Upper lobe of left lung (tissue), 6 donors: ENCODE results near the gene TMEM150B. TPM values are rescaled to one million over a fixed set of nuclear protein-coding genes. Genes with fewer than 3 reads are reported as not detected.

ENCODE experiments used
- ATAC-seq, 2 donors: fragments of 200-7000 bp; cut with Tn5 transposase; one replicate each; pipeline ENCODE4 v1.9.1; 2022; ENCODE audit warnings: mild to moderate bottlenecking in 2 of 2, moderate library complexity in 2 of 2; ENCODE audit not compliant: low FRiP score in 2 of 2
- DNase-seq, 2 donors: peaks; one replicate each; pipeline ENCODE4 v3.0.0-alpha.2; 2019 to 2020
- H3K27ac ChIP-seq, 4 donors: fragments of 200-600 bp; sonication (generic); one replicate each; pipeline ENCODE4 v1.5.1; 2016 to 2019
- H3K27me3 ChIP-seq, 4 donors: fragments of 200-600 bp; sonication (generic); one replicate each; pipeline ENCODE4 v1.5.1; 2017 to 2019
- H3K36me3 ChIP-seq, 4 donors: fragments of 200-600 bp; sonication (generic); one replicate each; pipeline ENCODE4 v1.5.1; 2016 to 2019
- H3K4me1 ChIP-seq, 4 donors: fragments of 200-600 bp; sonication (generic); one replicate each; pipeline ENCODE4 v1.5.1; 2018 to 2019
- H3K4me3 ChIP-seq, 4 donors: fragments of 200-600 bp; sonication (generic); one replicate each; pipeline ENCODE4 v1.5.1; 2017 to 2019; ENCODE audit warnings: mild to moderate bottlenecking in 2 of 4, moderate library complexity in 1 of 4
- H3K9me3 ChIP-seq, 4 donors: fragments of 200-600 bp; sonication (generic); one replicate each; pipeline ENCODE4 v1.5.1; 2018 to 2019
- EP300 ChIP-seq, 4 donors: sonication (generic); formaldehyde crosslinking; IDR thresholded peaks; one replicate each; pipeline ENCODE4 v1.5.1; 2017; ENCODE audit warnings: antibody characterized with exemption in 4 of 4, control low read depth in 2 of 4
- POLR2A ChIP-seq, 4 donors: fragments of 450-650 bp; IDR thresholded peaks; one replicate each; pipeline ENCODE4 v1.5.1; 2016 to 2017; ENCODE audit warnings: antibody characterized with exemption in 4 of 4, mild to moderate bottlenecking in 2 of 4
- POLR2AphosphoS5 ChIP-seq, 2 donors: sonication (generic); formaldehyde crosslinking; IDR thresholded peaks; one replicate each; pipeline ENCODE4 v1.5.1; 2017; ENCODE audit warnings: antibody characterized with exemption in 2 of 2
- WGBS, 2 donors: methylation state at CpG; one replicate each; pipeline ENCODE4 v1.1.5; 2017 to 2018; 5-methylcytosine and 5-hydroxymethylcytosine counted together
- total RNA-seq, 6 donors: library from RNA; depleted of rRNA in 4 of 6; stranded (reverse); fragments of >200 nt in 4 of 6; gene quantifications; one replicate each; pipeline versions ENCODE4 v1.1.0 to v1.2.1, GENCODE V29; 2016 to 2021
- TF ChIP-seq, protein P1 (sequence below), 6 experiments: fragments of 450-650 bp in 4 of 6; fragments of 200-600 bp in 2 of 6; sonication (generic) in 2 of 6; IDR thresholded peaks; one replicate each; pipeline ENCODE4 v1.5.1; 2016 to 2019; ENCODE audit warnings: antibody characterized with exemption in 6 of 6
- donor health status: DM: no; HTN: no; CAD: no; lungs with moderate emphysema.
- donor health status: DM: no; HTN: yes; CAD: no; lungs with severe emphysema.

TMEM150B gene
- total RNA-seq, 6 donors from 2014 or later = 8.2 to 67.7 (median 29.7) TPM

DNA sequence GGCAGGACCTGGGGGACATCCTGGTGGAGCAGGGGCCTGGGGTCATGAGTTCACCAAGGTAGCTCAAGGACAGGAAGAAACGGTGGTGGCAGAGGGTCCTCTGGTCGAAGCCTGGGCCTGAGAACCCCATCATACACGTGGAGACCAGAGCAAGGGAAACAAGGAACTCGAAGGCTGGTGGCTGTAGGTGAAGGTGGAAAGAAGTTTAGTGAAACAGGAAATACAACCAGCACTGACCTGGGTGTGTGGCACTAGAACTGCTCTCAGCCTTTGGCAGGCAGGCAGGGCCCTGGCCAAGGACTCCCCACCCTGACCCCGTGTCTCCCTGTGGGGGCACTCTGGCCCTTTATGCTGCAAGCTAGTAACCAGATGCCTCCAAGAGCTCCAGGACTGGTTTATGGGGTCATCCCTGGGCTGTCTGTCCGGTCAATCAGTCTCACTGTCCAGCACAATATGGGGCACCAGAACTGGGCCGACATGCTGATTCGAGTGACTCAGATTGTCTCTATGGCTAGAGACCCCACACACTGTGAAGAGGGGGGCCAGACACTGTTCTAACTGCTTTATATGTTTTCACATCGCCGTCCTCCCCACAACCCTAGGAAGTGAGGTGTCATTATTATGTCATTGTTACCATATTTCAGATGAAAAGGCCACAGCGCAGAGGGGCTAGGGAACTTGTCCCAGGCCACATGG lies 25.6 kb upstream of the TMEM150B start:
- WGBS, 2 donors = 64 to 67% methylated on average over 10 to 11 of the region's 11 CpGs
- no peak for DNase-seq

DNA sequence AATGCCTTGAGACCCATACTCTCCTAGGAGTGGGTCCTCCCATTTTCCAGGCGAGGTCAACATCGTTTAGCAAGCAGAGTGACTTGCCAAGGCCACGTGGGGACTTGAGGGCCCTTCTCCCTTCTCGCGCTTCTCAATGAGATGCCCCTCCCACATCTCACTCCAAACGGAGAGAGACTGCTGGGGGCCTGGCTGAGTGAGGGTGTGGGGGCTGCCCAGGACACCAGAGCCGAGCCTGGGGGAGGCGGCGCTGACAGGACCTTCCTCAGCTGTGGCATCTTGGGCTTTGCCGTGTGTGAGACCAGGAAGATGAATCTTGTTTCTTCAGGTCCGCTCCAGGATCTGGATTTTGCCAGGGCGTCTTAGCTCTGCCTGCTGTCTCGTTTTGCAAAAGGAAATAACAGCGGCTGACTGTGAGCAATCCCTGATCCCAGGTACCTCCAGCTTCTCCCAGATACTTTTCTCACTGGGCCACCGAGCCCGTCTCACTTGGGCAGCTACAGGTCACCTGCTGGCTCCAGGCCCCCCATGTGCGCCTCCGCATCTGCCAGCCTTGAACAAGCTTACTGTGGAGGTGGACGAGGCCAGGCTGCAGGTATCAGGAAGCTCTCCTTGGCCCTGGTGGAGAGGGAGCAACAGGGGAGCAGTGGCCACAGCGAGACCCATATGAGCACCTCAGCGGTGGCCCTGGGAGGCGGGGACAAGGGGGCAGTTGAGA lies 23.3 kb upstream of the TMEM150B start:
- DNase-seq (peak in 1 of 2 donors; percentile 65), ATAC-seq (no peak)
- WGBS, 2 donors = 69 to 72% methylated on average over 12 to 22 of the region's 22 CpGs
- Histone ChIP-seq H3K27me3 (peaks cover 0 to 18% (median 10%) of the 10 kb centered on the region in 4 donors), H3K9me3 (no peaks in the 10 kb centered on the region), H3K27ac (no peak overlapping the region), H3K4me3 (no peak overlapping the region), H3K4me1 (peaks cover 4 to 15% (median 6%) of the 10 kb centered on the region in 4 donors), H3K36me3 (peaks cover 0 to 21% (median 9%) of the 10 kb centered on the region in 4 donors)
- TF ChIP-seq POLR2A (IDR thresholded peaks at IDR 0.05) (no peak), EP300 (IDR thresholded peaks at IDR 0.05) (no peak), POLR2AphosphoS5 (IDR thresholded peaks at IDR 0.05) (no peak)
- TF ChIP-seq, protein P1, sequence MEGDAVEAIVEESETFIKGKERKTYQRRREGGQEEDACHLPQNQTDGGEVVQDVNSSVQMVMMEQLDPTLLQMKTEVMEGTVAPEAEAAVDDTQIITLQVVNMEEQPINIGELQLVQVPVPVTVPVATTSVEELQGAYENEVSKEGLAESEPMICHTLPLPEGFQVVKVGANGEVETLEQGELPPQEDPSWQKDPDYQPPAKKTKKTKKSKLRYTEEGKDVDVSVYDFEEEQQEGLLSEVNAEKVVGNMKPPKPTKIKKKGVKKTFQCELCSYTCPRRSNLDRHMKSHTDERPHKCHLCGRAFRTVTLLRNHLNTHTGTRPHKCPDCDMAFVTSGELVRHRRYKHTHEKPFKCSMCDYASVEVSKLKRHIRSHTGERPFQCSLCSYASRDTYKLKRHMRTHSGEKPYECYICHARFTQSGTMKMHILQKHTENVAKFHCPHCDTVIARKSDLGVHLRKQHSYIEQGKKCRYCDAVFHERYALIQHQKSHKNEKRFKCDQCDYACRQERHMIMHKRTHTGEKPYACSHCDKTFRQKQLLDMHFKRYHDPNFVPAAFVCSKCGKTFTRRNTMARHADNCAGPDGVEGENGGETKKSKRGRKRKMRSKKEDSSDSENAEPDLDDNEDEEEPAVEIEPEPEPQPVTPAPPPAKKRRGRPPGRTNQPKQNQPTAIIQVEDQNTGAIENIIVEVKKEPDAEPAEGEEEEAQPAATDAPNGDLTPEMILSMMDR (IDR thresholded peaks at IDR 0.05) = no peak

More for the DNA sequence above, 25.6 kb upstream of the TMEM150B start:
- Histone ChIP-seq H3K27me3 (peaks cover 2 to 36% (median 23%) of the 10 kb centered on the region in 4 donors), H3K4me3 (no peak overlapping the region), H3K9me3 (no peaks in the 10 kb centered on the region), H3K4me1 (peaks cover 15 to 30% (median 20%) of the 10 kb centered on the region in 4 donors), H3K27ac (no peak overlapping the region), H3K36me3 (peaks cover 0 to 13% (median 6%) of the 10 kb centered on the region in 4 donors)
- no peak for ATAC-seq
- TF ChIP-seq EP300 (IDR thresholded peaks at IDR 0.05) (no peak), POLR2A (IDR thresholded peaks at IDR 0.05) (no peak), POLR2AphosphoS5 (IDR thresholded peaks at IDR 0.05) (no peak)
- TF ChIP-seq, protein P1 (IDR thresholded peaks at IDR 0.05) = no peak

DNA sequence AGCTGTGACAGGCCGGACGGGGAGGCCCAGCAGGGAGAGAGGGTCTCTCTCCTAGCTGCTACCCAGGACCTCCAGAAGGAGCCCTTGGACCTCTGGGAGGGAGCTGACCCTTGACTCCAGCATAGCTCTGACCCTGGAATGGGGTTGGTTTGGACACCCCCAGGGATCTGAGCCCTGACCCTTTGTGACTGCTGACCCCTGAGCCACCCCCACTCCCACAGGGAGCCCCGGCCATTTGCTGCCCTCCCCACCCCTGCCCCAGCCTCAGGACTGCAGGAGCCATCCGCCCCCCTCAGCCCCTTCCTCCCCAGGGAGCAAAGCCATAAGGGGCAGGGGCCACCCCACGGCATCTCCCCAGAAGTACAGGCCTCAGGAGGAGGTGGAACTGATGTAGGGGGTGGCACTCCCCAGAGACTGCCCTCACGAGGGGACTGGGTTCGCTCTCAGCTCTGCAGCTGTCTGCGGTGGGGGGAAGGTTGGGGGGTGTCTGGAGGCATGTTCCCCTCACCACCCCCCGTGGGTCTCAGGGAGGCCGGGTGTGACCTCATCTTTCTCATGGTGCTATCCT lies 22.4 kb upstream of the TMEM150B start:
- 86 to 89% methylated on average over 5 to 10 of the region's 10 CpGs for WGBS, 2 donors
- no peaks in the 10 kb centered on the region for H3K9me3 ChIP-seq
- peaks cover 0 to 9% (median 5%) of the 10 kb centered on the region in 4 donors for H3K27me3 ChIP-seq
- ATAC-seq (no peak), DNase-seq (no peak)
- TF ChIP-seq POLR2AphosphoS5 (IDR thresholded peaks at IDR 0.05) (no peak), EP300 (IDR thresholded peaks at IDR 0.05) (no peak), POLR2A (IDR thresholded peaks at IDR 0.05) (no peak)
- TF ChIP-seq, protein P1 (IDR thresholded peaks at IDR 0.05) = no peak
- no peak overlapping the region for H3K27ac ChIP-seq
- peaks cover 0 to 10% (median 1%) of the 10 kb centered on the region in 4 donors for H3K4me1 ChIP-seq
- H3K36me3 ChIP-seq = peaks cover 0 to 31% (median 14%) of the 10 kb centered on the region in 4 donors
- no peak overlapping the region for H3K4me3 ChIP-seq

DNA sequence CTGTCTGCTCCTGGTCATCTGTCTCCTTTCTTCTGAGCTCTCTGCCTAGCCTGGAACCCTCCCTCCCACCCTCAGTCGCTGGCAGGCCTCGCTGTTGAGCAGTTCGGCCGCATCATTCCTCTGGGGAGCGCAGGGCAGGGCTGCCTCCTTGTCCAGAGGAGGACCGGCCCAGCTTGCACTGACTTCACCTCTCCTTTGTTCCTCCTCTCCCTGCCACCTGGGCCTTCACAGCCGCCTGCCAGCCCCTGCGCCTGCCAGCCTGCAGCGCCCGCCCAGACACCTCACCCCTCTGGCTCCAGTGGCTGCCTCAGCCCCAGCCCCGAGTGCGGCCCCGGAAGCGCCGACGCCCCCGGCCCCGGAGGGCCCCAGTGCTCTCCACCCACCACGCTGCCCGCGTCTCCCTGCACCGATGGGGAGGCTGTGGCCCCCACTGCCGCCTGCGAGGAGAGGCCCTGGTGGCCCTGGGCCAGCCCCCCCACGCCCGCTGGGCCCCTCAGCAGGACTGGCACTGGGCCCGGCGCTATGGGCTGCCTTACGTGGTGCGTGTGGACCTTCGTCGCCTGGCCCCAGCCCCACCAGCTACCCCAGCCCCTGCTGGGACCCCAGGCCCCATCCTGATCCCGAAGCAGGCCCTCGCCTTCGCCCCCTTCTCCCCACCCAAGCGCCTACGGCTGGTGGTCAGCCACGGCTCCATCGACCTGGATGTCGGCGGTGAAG lies 21.7 kb upstream of the TMEM150B start:
- no peak overlapping the region for H3K4me3 ChIP-seq
- H3K9me3 ChIP-seq = no peaks in the 10 kb centered on the region
- H3K27me3 ChIP-seq = peaks cover 0 to 4% (median 1%) of the 10 kb centered on the region in 4 donors
- WGBS, 2 donors = 88 to 93% methylated on average over 21 to 37 of the region's 41 CpGs
- no peak for TF ChIP-seq EP300 (IDR thresholded peaks at IDR 0.05)
- TF ChIP-seq, protein P1 (IDR thresholded peaks at IDR 0.05) = no peak
- TF ChIP-seq POLR2AphosphoS5 (IDR thresholded peaks at IDR 0.05) = no peak
- TF ChIP-seq POLR2A (IDR thresholded peaks at IDR 0.05) = no peak
- H3K36me3 ChIP-seq = peaks cover 0 to 37% (median 20%) of the 10 kb centered on the region in 4 donors
- H3K27ac ChIP-seq = no peak overlapping the region
- DNase-seq = peak in 1 of 2 donors; percentile 82
- H3K4me1 ChIP-seq = peaks cover 0 to 10% (median 1%) of the 10 kb centered on the region in 4 donors
- ATAC-seq = peak in 1 of 2 donors; percentile 74
